ENCODE results near the gene ACTA2. TPM values are rescaled to one million over a fixed set of nuclear protein-coding genes. Genes with fewer than 3 reads are reported as not detected.

Gene ACTA2
- 13.7 TPM for polyA plus RNA-seq (2012; ENCODE audit: insufficient read length, low read depth)

- no peak for TF ChIP-seq TAF1 (IDR thresholded peaks at IDR 0.05; ENCODE audit: borderline replicate concordance, insufficient read depth, low read length)
- TF ChIP-seq FOXP2 (optimal IDR thresholded peaks at IDR 0.05; ENCODE audit: borderline replicate concordance, extremely low read depth, extremely low read length, insufficient read depth), result no peak
- no peak for TF ChIP-seq REST (IDR thresholded peaks at IDR 0.05; ENCODE audit: insufficient read depth in 1 of 2, low read depth in 2 of 2, low read length in 2 of 2)
- no peak for TF ChIP-seq SIN3A (IDR thresholded peaks at IDR 0.05; ENCODE audit: borderline replicate concordance, insufficient read depth, low read length)
- TF ChIP-seq POLR2AphosphoS5 (IDR thresholded peaks at IDR 0.05; ENCODE audit: low read depth, low read length), result no peak
Measured at GRCh38 chr10:88952647-88953111, at the start of gene ACTA2. ACTA2 (minus strand) TSS chr10:88952773; CDS start chr10:88948930, 3,843 bp downstream.

- TF ChIP-seq SIN3A (IDR thresholded peaks at IDR 0.05; ENCODE audit: borderline replicate concordance, insufficient read depth, low read length) (no peak), POLR2AphosphoS5 (IDR thresholded peaks at IDR 0.05; ENCODE audit: low read depth, low read length) (no peak), REST (IDR thresholded peaks at IDR 0.05; ENCODE audit: insufficient read depth in 1 of 2, low read depth in 2 of 2, low read length in 2 of 2) (no peak), TAF1 (IDR thresholded peaks at IDR 0.05; ENCODE audit: borderline replicate concordance, insufficient read depth, low read length) (no peak), FOXP2 (optimal IDR thresholded peaks at IDR 0.05; ENCODE audit: borderline replicate concordance, extremely low read depth, extremely low read length, insufficient read depth) (no peak)
Measured at GRCh38 chr10:89001729-89002072, 49.1 kb upstream of the ACTA2 start.

- TF ChIP-seq REST (IDR thresholded peaks at IDR 0.05; ENCODE audit: insufficient read depth in 1 of 2, low read depth in 2 of 2, low read length in 2 of 2) (no peak), FOXP2 (optimal IDR thresholded peaks at IDR 0.05; ENCODE audit: borderline replicate concordance, extremely low read depth, extremely low read length, insufficient read depth) (no peak), SIN3A (IDR thresholded peaks at IDR 0.05; ENCODE audit: borderline replicate concordance, insufficient read depth, low read length) (no peak), POLR2AphosphoS5 (IDR thresholded peaks at IDR 0.05; ENCODE audit: low read depth, low read length) (no peak), TAF1 (IDR thresholded peaks at IDR 0.05; ENCODE audit: borderline replicate concordance, insufficient read depth, low read length) (no peak)
Measured at GRCh38 chr10:89001024-89001728, 48.6 kb upstream of the ACTA2 start.

- no peak for TF ChIP-seq POLR2AphosphoS5 (IDR thresholded peaks at IDR 0.05; ENCODE audit: low read depth, low read length)
- no peak for TF ChIP-seq FOXP2 (optimal IDR thresholded peaks at IDR 0.05; ENCODE audit: borderline replicate concordance, extremely low read depth, extremely low read length, insufficient read depth)
- no peak for TF ChIP-seq REST (IDR thresholded peaks at IDR 0.05; ENCODE audit: insufficient read depth in 1 of 2, low read depth in 2 of 2, low read length in 2 of 2)
- no peak for TF ChIP-seq TAF1 (IDR thresholded peaks at IDR 0.05; ENCODE audit: borderline replicate concordance, insufficient read depth, low read length)
- no peak for TF ChIP-seq SIN3A (IDR thresholded peaks at IDR 0.05; ENCODE audit: borderline replicate concordance, insufficient read depth, low read length)
Measured at GRCh38 chr10:88999625-89000024, 47.1 kb upstream of the ACTA2 start.

Data from PFSK-1 (cell line).